Measurements from ENCODE around the gene HADHA. TPM values are rescaled to one million over a fixed set of nuclear protein-coding genes. Genes with fewer than 3 reads are reported as not detected.
A peak's percentile ranks its signal among the peaks of the same experiment; 100 is the strongest.

Gene HADHA
- total RNA-seq, 1 donor from 2014 or later, result 118 TPM

DNA sequence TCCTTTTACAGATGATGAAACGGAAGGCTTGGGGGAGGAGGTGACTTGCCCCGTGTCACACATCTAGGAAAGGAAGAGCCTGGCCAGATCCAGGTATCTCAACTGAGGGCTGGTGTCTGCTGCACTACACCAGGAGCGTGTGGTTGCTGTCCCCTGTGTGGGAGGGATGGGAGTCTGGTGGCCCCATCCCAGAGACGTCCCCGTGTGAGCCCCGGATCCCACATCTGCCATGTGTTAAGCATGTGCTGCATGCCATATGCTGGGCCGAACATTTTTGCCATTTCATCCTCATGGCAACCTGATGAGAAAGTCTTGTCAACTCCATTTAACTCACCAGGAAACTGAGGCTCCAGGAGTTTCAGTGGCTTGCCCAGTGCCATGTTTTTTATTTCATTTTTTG is 67.3 kb downstream of the HADHA start:
- H3K4me3 ChIP-seq, result no peak overlapping the region
- TF ChIP-seq CTCF (IDR thresholded peaks at IDR 0.05), result no peak
- H3K27me3 ChIP-seq, result peaks cover 34% of the 10 kb centered on the region
- no peaks in the 10 kb centered on the region for H3K9me3 ChIP-seq
- no peak overlapping the region for H3K27ac ChIP-seq
- no peaks in the 10 kb centered on the region for H3K36me3 ChIP-seq
- ATAC-seq, result no peak
- intact Hi-C loops (cut with DNase I), result no loop called here
- peaks cover 12% of the 10 kb centered on the region for H3K4me1 ChIP-seq
- no peak for DNase-seq

DNA sequence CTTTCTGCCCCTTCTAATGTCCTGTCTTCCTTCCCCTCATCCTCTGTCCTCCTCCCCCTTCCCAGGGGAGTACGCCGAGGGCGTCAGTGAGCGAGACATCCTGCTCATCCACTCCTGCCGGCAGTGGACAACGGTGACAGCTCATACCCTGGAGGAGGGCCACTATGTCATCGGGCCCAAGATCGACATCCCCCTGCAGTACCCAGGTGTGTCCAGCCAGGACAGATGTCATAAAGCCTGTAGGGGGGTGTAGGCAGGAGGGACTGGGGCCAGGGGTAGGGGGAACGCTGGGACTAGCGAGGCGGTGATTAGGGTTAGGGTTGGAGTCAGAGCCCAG is 68.2 kb downstream of the HADHA start:
- peaks cover 12% of the 10 kb centered on the region for H3K4me1 ChIP-seq
- no peak for DNase-seq

DNA sequence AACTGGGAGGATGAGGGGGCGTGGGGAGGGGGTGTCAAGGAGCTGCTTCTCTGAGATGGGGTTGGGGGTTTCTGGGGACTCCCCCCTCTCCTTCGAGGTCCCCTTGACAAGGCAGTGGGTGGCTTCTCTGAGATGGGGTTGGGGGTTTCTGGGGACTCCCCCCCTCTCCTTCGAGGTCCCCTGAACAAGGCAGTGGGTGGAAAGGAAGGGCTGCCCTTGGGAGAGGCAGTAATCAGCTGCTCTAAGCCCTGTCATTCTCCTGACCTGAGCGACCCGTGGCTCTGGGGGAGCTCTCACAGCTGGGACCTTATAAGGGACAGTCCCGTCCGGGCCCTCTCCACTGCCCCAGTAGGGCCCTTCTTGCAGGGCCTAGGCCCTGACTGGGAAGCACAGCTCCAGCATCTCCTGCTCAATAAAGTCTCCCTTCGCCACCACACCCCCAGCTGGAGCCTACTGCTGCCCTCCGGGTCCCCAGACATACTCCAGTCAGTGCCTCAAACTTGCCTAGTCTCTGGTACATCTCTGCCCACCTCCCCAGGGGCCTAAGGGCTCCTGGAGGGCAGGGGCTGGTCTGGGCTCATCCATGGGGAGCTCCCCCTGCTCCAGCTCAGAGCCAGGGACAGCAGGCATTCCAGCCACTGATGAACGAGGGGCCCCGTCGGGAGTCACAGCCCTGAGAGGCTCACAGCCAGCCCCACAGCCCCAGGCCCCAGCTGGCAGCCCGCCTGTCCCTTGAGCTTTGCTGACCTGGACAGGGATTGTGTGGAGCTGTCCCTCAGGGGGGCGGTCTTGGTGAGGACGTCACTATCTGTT is 68.8 kb downstream of the HADHA start:
- H3K36me3 ChIP-seq, result no peaks in the 10 kb centered on the region
- no peak overlapping the region for H3K27ac ChIP-seq
- ATAC-seq, result no peak
- H3K4me1 ChIP-seq, result peaks cover 12% of the 10 kb centered on the region
- H3K4me3 ChIP-seq, result no peak overlapping the region
- peaks cover 40% of the 10 kb centered on the region for H3K27me3 ChIP-seq
- intact Hi-C loops (cut with DNase I), result no loop called here
- no peak for TF ChIP-seq CTCF (IDR thresholded peaks at IDR 0.05)
- H3K9me3 ChIP-seq, result no peaks in the 10 kb centered on the region
- DNase-seq, result no peak

More for the DNA sequence above, 68.2 kb downstream of the HADHA start:
- no peak for TF ChIP-seq CTCF (IDR thresholded peaks at IDR 0.05)
- Histone ChIP-seq H3K4me3 (no peak overlapping the region), H3K36me3 (no peaks in the 10 kb centered on the region), H3K27ac (no peak overlapping the region), H3K27me3 (peaks cover 40% of the 10 kb centered on the region), H3K9me3 (no peaks in the 10 kb centered on the region)
- intact Hi-C loops (cut with DNase I), result no loop called here
- ATAC-seq, result no peak

- Histone ChIP-seq H3K4me1 (peaks cover 12% of the 10 kb centered on the region), H3K4me3 (no peak overlapping the region), H3K9me3 (no peaks in the 10 kb centered on the region), H3K27me3 (peaks cover 40% of the 10 kb centered on the region), H3K27ac (no peak overlapping the region), H3K36me3 (no peaks in the 10 kb centered on the region)
- intact Hi-C loops (cut with DNase I), result no loop called here
- DNase-seq (no peak), ATAC-seq (no peak)
- no peak for TF ChIP-seq CTCF (IDR thresholded peaks at IDR 0.05)
These were observed 69.6 kb downstream of the HADHA start for GRCh38 chr2:26174691-26175465.

GRCh38 chr2:26173776-26174482 is 70.5 kb downstream of the HADHA start:
- ATAC-seq (no peak), DNase-seq (no peak)
- no peak overlapping the region for H3K27ac ChIP-seq
- intact Hi-C loops (cut with DNase I), result no loop called here
- H3K4me3 ChIP-seq, result peak overlapping the region; percentile 34
- no peaks in the 10 kb centered on the region for H3K9me3 ChIP-seq
- H3K4me1 ChIP-seq, result peaks cover 7% of the 10 kb centered on the region
- no peaks in the 10 kb centered on the region for H3K36me3 ChIP-seq
- H3K27me3 ChIP-seq, result peaks cover 40% of the 10 kb centered on the region
- no peak for TF ChIP-seq CTCF (IDR thresholded peaks at IDR 0.05)

All from upper lobe of right lung (tissue), 1 donor.